Measurements from ENCODE around the gene TMEM182.

TMEM182 gene

GRCh38 chr2:102770506-102770905, 8.7 kb downstream of the TMEM182 start:
- TF ChIP-seq MAX (IDR thresholded peaks at IDR 0.05): no peak

- no peak for TF ChIP-seq TAF1 (IDR thresholded peaks at IDR 0.05; ENCODE audit: low read depth)
- TF ChIP-seq REST (IDR thresholded peaks at IDR 0.05; ENCODE audit: low read depth): no peak
- TF ChIP-seq CREB1 (IDR thresholded peaks at IDR 0.05; ENCODE audit: low read depth): no peak
- no peak for TF ChIP-seq YY1 (IDR thresholded peaks at IDR 0.05; ENCODE audit: low read depth)
- TF ChIP-seq EP300 (IDR thresholded peaks at IDR 0.05; ENCODE audit: borderline replicate concordance): no peak
- no peak for TF ChIP-seq RAD21 (IDR thresholded peaks at IDR 0.05; ENCODE audit: low read depth)
- TF ChIP-seq NFIC (IDR thresholded peaks at IDR 0.05): no peak
- TF ChIP-seq FOXM1 (IDR thresholded peaks at IDR 0.05; ENCODE audit: borderline replicate concordance, low read depth): no peak
- TF ChIP-seq EGR1 (IDR thresholded peaks at IDR 0.05): no peak
- TF ChIP-seq TCF12 (IDR thresholded peaks at IDR 0.05; ENCODE audit: low read depth): no peak
- no peak for TF ChIP-seq TEAD4 (IDR thresholded peaks at IDR 0.05)
- TF ChIP-seq USF1 (IDR thresholded peaks at IDR 0.05): no peak
- no peak for TF ChIP-seq CEBPB (IDR thresholded peaks at IDR 0.05)
Measured at GRCh38 chr2:102771114-102771513, 9.3 kb downstream of the TMEM182 start.

- TF ChIP-seq RAD21 (IDR thresholded peaks at IDR 0.05; ENCODE audit: low read depth) (no peak), NFIC (IDR thresholded peaks at IDR 0.05) (no peak), TCF12 (IDR thresholded peaks at IDR 0.05; ENCODE audit: low read depth) (no peak), YY1 (IDR thresholded peaks at IDR 0.05; ENCODE audit: low read depth) (no peak), REST (IDR thresholded peaks at IDR 0.05; ENCODE audit: low read depth) (no peak)
Measured at GRCh38 chr2:102772659-102773058, 10.8 kb downstream of the TMEM182 start.

GRCh38 chr2:102773149-102773705, 11.4 kb downstream of the TMEM182 start:
- TF ChIP-seq CEBPB (IDR thresholded peaks at IDR 0.05) (no peak), EGR1 (IDR thresholded peaks at IDR 0.05) (no peak), ZBTB7A (IDR thresholded peaks at IDR 0.05; ENCODE audit: low read depth) (no peak), MAX (IDR thresholded peaks at IDR 0.05) (no peak), TCF12 (IDR thresholded peaks at IDR 0.05; ENCODE audit: low read depth) (no peak), FOXM1 (IDR thresholded peaks at IDR 0.05; ENCODE audit: borderline replicate concordance, low read depth) (no peak), NFIC (IDR thresholded peaks at IDR 0.05) (no peak), YY1 (IDR thresholded peaks at IDR 0.05; ENCODE audit: low read depth) (no peak), REST (IDR thresholded peaks at IDR 0.05; ENCODE audit: low read depth) (no peak), TEAD4 (IDR thresholded peaks at IDR 0.05) (no peak), TAF1 (IDR thresholded peaks at IDR 0.05; ENCODE audit: low read depth) (no peak)

GRCh38 chr2:102778260-102778659, 16.4 kb downstream of the TMEM182 start:
- no peak for TF ChIP-seq TAF1 (IDR thresholded peaks at IDR 0.05; ENCODE audit: low read depth)
- no peak for TF ChIP-seq CREB1 (IDR thresholded peaks at IDR 0.05; ENCODE audit: low read depth)
- TF ChIP-seq MAX (IDR thresholded peaks at IDR 0.05): no peak
- no peak for TF ChIP-seq REST (IDR thresholded peaks at IDR 0.05; ENCODE audit: low read depth)
- TF ChIP-seq RAD21 (IDR thresholded peaks at IDR 0.05; ENCODE audit: low read depth): no peak
- no peak for TF ChIP-seq CEBPB (IDR thresholded peaks at IDR 0.05)
- no peak for TF ChIP-seq ZBTB7A (IDR thresholded peaks at IDR 0.05; ENCODE audit: low read depth)
- TF ChIP-seq EGR1 (IDR thresholded peaks at IDR 0.05): no peak
- TF ChIP-seq TEAD4 (IDR thresholded peaks at IDR 0.05): no peak
- TF ChIP-seq TCF12 (IDR thresholded peaks at IDR 0.05; ENCODE audit: low read depth): no peak
- no peak for TF ChIP-seq FOXM1 (IDR thresholded peaks at IDR 0.05; ENCODE audit: borderline replicate concordance, low read depth)
- TF ChIP-seq YY1 (IDR thresholded peaks at IDR 0.05; ENCODE audit: low read depth): no peak
- no peak for TF ChIP-seq EP300 (IDR thresholded peaks at IDR 0.05; ENCODE audit: borderline replicate concordance)
- no peak for TF ChIP-seq NFIC (IDR thresholded peaks at IDR 0.05)
- no peak for TF ChIP-seq USF1 (IDR thresholded peaks at IDR 0.05)
